Measurements from ENCODE around the gene CHCHD10. TPM values are rescaled to one million over a fixed set of nuclear protein-coding genes. Genes with fewer than 3 reads are reported as not detected.

The CHCHD10 gene
- total and polyA plus RNA-seq, 10 of the 15 experiments (the other 5 are each of a cell fraction or from before 2014, with no cell fraction given) = 13.2 to 241 (median 128) TPM

DNA sequence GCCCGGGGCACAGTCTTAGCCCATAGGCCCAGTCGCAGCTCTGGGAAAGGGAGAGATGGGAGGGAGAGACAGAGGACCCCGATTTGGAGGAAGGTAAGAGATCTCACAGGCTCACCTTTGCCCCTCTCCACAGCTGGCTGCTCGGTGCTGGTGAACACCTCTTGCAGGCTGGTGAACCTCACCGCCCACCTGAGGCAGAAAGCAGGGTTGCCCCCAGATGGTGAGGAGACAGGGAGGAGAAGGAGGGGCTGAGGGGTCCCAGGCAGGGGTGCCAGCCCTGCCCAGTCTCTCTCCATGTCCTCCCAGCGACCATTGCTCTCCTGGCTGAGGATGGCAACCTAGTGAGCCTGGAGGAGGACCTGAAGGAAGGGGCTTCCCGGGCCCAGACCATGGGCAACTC is 3.8 kb downstream of the CHCHD10 start:
- Histone ChIP-seq H2AFZ (ENCODE audit: control insufficient read depth, low read depth, low read length) (no peak overlapping the region; the same call in 1 of the 2 replicates), H3K79me2 (ENCODE audit: control insufficient read depth, insufficient read depth, low read length) (peaks cover 24% of the 10 kb centered on the region), H3K4me1 (ENCODE audit: control insufficient read depth, insufficient read depth, low read length) (peaks cover 26% of the 10 kb centered on the region), H3K4me3 (peak overlapping the region; percentile 56), H3K9me3 (replicated peaks; ENCODE audit: control insufficient read depth, insufficient read depth, low read length) (no peaks in the 10 kb centered on the region), H3K4me2 (ENCODE audit: control insufficient read depth, insufficient read depth) (peak overlapping the region; percentile 94), H4K20me1 (ENCODE audit: control insufficient read depth, insufficient read depth) (no peaks in the 10 kb centered on the region; the same call in 1 of the 2 replicates), H3K36me3 (ENCODE audit: control insufficient read depth in 2 of 2, insufficient read depth in 2 of 2, low read length in 1 of 2) (no peaks in the 10 kb centered on the region; a peak in 1 of 4 replicates), H3K9ac (ENCODE audit: control insufficient read depth, insufficient read depth, low read length) (peak overlapping the region; percentile 10), H3K27me3 (replicated peaks in 1 of 2; ENCODE audit: control insufficient read depth in 2 of 2, insufficient read depth in 2 of 2, low read length in 1 of 2) (no peaks in the 10 kb centered on the region), H3K27ac (ENCODE audit: control insufficient read depth, insufficient read depth) (no peak overlapping the region; the same call in 1 of the 2 replicates)
- ChIA-PET RAD21 (ENCODE audit: unreplicated experiment) (interaction anchor here (1.4 to 1.5 kb wide), 2 partner anchors 13 to 93 kb away, joined by 3 to 5 read pairs; partner anchors contain the start of genes SLC2A11 and ZNF70), SMC1A (ENCODE audit: uncharacterized antibody, unreplicated experiment) (interaction anchor here (2.0 kb wide), 1 partner anchor 10 kb away, joined by 8 read pairs; the partner anchor contains the start of gene VPREB3), POLR2A (interaction anchor here (0.6 to 1.3 kb wide), 4 partner anchors 9 to 122 kb away, joined by 3 to 5 read pairs (median 4); no protein-coding TSS in a partner anchor), CTCF (interaction anchor here (1.1 kb wide), 1 partner anchor 83 kb away, joined by 3 read pairs; no protein-coding TSS in a partner anchor)
- DNase-seq (ENCODE audit: low read depth, low spot score) = no peak
- 0 out of 2 replicates have a peak, but pooled peaks have one; percentile 35 for TF ChIP-seq NR2F1 (conservative IDR thresholded peaks at IDR 0.05)
- no peak for TF ChIP-seq SREBF2 (IDR thresholded peaks at IDR 0.05; ENCODE audit: low read length)
- no peak for TF ChIP-seq ZNF622 (IDR thresholded peaks at IDR 0.05)
- TF ChIP-seq IKZF1 (conservative IDR thresholded peaks at IDR 0.05) = 0 out of 2 replicates have a peak, but pooled peaks have one; percentile 10
- TF ChIP-seq HDAC6 (IDR thresholded peaks at IDR 0.05; ENCODE audit: unreplicated experiment) = no peak
- no peak for TF ChIP-seq TARDBP (IDR thresholded peaks at IDR 0.05; ENCODE audit: borderline replicate concordance)
- no peak for ATAC-seq
- BruUV-seq (replicated peaks) = no TSS peak
- 22% methylated on average over 7 of the region's 7 CpGs for WGBS (ENCODE audit: insufficient coverage, insufficient replicate concordance, low lambda C conversion rate, missing lambda C conversion rate)
- in situ Hi-C loops (cut with MboI) = no loop called here
- FAIRE-seq = no peak
- intact Hi-C loops (cut with micrococcal nuclease; ENCODE audit: unreplicated experiment) = no loop called here

DNA sequence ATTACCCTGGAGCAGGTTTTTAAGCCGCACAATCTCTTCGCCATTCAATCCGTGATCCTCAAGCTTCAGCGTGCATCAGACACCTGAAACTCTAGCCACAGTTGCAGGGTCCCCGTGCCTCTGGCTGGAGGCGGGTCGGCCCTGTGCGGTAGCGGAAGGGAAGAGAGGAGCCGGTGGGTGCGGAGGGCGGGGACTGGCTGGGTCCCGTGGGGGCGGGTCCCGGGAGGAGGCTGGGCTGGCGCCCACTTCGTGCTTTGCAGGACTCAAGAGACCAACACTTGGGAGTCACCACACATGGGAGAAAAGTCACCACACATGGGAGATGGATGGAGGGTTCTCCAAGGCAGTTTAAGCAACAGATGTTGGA is 4.2 kb downstream of the CHCHD10 start:
- Histone ChIP-seq H3K9me3 (replicated peaks; ENCODE audit: control insufficient read depth, insufficient read depth, low read length) (no peaks in the 10 kb centered on the region), H4K20me1 (ENCODE audit: control insufficient read depth, insufficient read depth) (no peaks in the 10 kb centered on the region; the same call in 1 of the 2 replicates), H3K79me2 (ENCODE audit: control insufficient read depth, insufficient read depth, low read length) (peaks cover 24% of the 10 kb centered on the region), H3K27ac (ENCODE audit: control insufficient read depth, insufficient read depth) (no peak overlapping the region; the same call in 1 of the 2 replicates), H3K9ac (ENCODE audit: control insufficient read depth, insufficient read depth, low read length) (peak overlapping the region; percentile 10), H3K4me2 (ENCODE audit: control insufficient read depth, insufficient read depth) (peak overlapping the region; percentile 94), H3K36me3 (ENCODE audit: control insufficient read depth in 2 of 2, insufficient read depth in 2 of 2, low read length in 1 of 2) (no peaks in the 10 kb centered on the region; a peak in 1 of 4 replicates), H3K4me1 (ENCODE audit: control insufficient read depth, insufficient read depth, low read length) (peaks cover 25% of the 10 kb centered on the region), H3K4me3 (peak overlapping the region; percentile 56; the same call in 1 of the 2 replicates), H3K27me3 (replicated peaks in 1 of 2; ENCODE audit: control insufficient read depth in 2 of 2, insufficient read depth in 2 of 2, low read length in 1 of 2) (no peaks in the 10 kb centered on the region), H2AFZ (ENCODE audit: control insufficient read depth, low read depth, low read length) (peak overlapping the region; percentile 63)
- DNase-seq (ENCODE audit: low read depth, low spot score) (no peak), FAIRE-seq (no peak), ATAC-seq (peak; percentile 50)
- ChIA-PET RAD21 (ENCODE audit: unreplicated experiment) (interaction anchor here (1.4 to 1.5 kb wide), 2 partner anchors 13 to 94 kb away, joined by 3 to 5 read pairs; partner anchors contain the start of genes SLC2A11 and ZNF70), SMC1A (ENCODE audit: uncharacterized antibody, unreplicated experiment) (interaction anchor here (2.0 kb wide), 1 partner anchor 10 kb away, joined by 8 read pairs; the partner anchor contains the start of gene VPREB3), POLR2A (interaction anchor here (0.6 to 1.3 kb wide), 3 partner anchors 8 to 35 kb away, joined by 3 to 5 read pairs (median 4); no protein-coding TSS in a partner anchor), CTCF (interaction anchor here (1.1 kb wide), 1 partner anchor 83 kb away, joined by 3 read pairs; no protein-coding TSS in a partner anchor)
- intact Hi-C loops (cut with micrococcal nuclease; ENCODE audit: unreplicated experiment) (no loop called here), in situ Hi-C loops (cut with MboI) (no loop called here)
- WGBS (ENCODE audit: insufficient coverage, insufficient replicate concordance, low lambda C conversion rate, missing lambda C conversion rate) = 13% methylated on average over 12 of the region's 17 CpGs
- BruUV-seq (replicated peaks) = no TSS peak
- TF ChIP-seq NRF1 (conservative IDR thresholded peaks at IDR 0.05; ENCODE audit: low read depth, low read length) (no peak), BACH1 (IDR thresholded peaks at IDR 0.05; ENCODE audit: borderline replicate concordance) (no peak), ZNF384 (IDR thresholded peaks at IDR 0.05; ENCODE audit: borderline replicate concordance, low read depth, low read length) (no peak), EP300 (IDR thresholded peaks at IDR 0.05; ENCODE audit: borderline replicate concordance in 1 of 2, control insufficient read depth in 1 of 2, low read depth in 2 of 2, low read length in 2 of 2) (no peak), JUNB (IDR thresholded peaks at IDR 0.05) (no peak), PAX8 (IDR thresholded peaks at IDR 0.05) (no peak), FOXM1 (IDR thresholded peaks at IDR 0.05; ENCODE audit: low read depth, low read length) (no peak), SMAD5 (IDR thresholded peaks at IDR 0.05; ENCODE audit: low read depth) (no peak), IRF4 (IDR thresholded peaks at IDR 0.05; ENCODE audit: low read depth, low read length) (no peak)
- TF ChIP-seq, protein P1, sequence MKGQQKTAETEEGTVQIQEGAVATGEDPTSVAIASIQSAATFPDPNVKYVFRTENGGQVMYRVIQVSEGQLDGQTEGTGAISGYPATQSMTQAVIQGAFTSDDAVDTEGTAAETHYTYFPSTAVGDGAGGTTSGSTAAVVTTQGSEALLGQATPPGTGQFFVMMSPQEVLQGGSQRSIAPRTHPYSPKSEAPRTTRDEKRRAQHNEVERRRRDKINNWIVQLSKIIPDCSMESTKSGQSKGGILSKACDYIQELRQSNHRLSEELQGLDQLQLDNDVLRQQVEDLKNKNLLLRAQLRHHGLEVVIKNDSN (IDR thresholded peaks at IDR 0.05; ENCODE audit: borderline replicate concordance, extremely low read length, insufficient read depth, low read depth, low read length) = no peak
- TF ChIP-seq, protein P2, sequence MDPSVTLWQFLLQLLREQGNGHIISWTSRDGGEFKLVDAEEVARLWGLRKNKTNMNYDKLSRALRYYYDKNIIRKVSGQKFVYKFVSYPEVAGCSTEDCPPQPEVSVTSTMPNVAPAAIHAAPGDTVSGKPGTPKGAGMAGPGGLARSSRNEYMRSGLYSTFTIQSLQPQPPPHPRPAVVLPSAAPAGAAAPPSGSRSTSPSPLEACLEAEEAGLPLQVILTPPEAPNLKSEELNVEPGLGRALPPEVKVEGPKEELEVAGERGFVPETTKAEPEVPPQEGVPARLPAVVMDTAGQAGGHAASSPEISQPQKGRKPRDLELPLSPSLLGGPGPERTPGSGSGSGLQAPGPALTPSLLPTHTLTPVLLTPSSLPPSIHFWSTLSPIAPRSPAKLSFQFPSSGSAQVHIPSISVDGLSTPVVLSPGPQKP (IDR thresholded peaks at IDR 0.05; ENCODE audit: low read depth, low read length) = no peak

All from GM12878 (cell line).